GM12892 (cell line): ENCODE results near the gene MBNL1.

ENCODE experiments used
- POLR2A ChIP-seq: IDR thresholded peaks from 2 replicates; pipeline ENCODE4 v1.6.1; 2011; ENCODE audit warnings: low read depth, low read length, control low read depth
- TAF1 ChIP-seq: IDR thresholded peaks from 2 replicates; pipeline ENCODE4 v1.6.1; 2011; ENCODE audit warnings: low read depth, mild to moderate bottlenecking, control low read depth, low read length, borderline replicate concordance

GRCh38 chr3:152319831-152320617 lies 51.3 kb downstream of the MBNL1 start:
- TF ChIP-seq POLR2A, result no peak
- no peak for TF ChIP-seq TAF1
